H1 (cell line): ENCODE results near the gene DISP3.

ENCODE experiments used
- CREB1 ChIP-seq: IDR thresholded peaks from 2 replicates; pipeline ENCODE4 v1.6.1; 2012; ENCODE audit warnings: inconsistent platforms
- MAFK ChIP-seq: IDR thresholded peaks from 2 replicates; pipeline ENCODE4 v1.6.1; 2012; ENCODE audit warnings: low read depth, mild to moderate bottlenecking, improper control_type of control experiment, low read length
- NRF1 ChIP-seq: IDR thresholded peaks from 2 replicates; pipeline ENCODE4 v1.6.1; 2011; ENCODE audit warnings: mild to moderate bottlenecking, low read depth, low read length, improper control_type of control experiment
- POLR2A ChIP-seq, 2 experiments: IDR thresholded peaks; 1 replicate in 1 of 2; 2 replicates in 1 of 2; pipeline ENCODE4 v1.6.1; 2011; ENCODE audit warnings: low read depth in 2 of 2, low read length in 2 of 2, mild to moderate bottlenecking in 2 of 2; ENCODE audit errors: control extremely low read depth in 1 of 2
- POLR2AphosphoS5 ChIP-seq: IDR thresholded peaks from 2 replicates; pipeline ENCODE4 v1.6.1; 2011; ENCODE audit warnings: low read depth, low read length
- RAD21 ChIP-seq, 2 experiments: IDR thresholded peaks in 1 of 2; conservative IDR thresholded peaks in 1 of 2; 2 replicates each; pipeline ENCODE4 v1.6.1; 2011; ENCODE audit warnings: low read depth in 2 of 2, low read length in 2 of 2, improper control_type of control experiment in 1 of 2, inconsistent platforms in 1 of 2, mild to moderate bottlenecking in 1 of 2, moderate library complexity in 1 of 2
- RFX5 ChIP-seq: IDR thresholded peaks from 2 replicates; pipeline ENCODE4 v1.6.1; 2011; ENCODE audit warnings: low read depth, low read length, improper control_type of control experiment, borderline replicate concordance
- SIN3A ChIP-seq, 2 experiments: IDR thresholded peaks in 1 of 2; conservative IDR thresholded peaks in 1 of 2; 2 replicates each; pipeline ENCODE4 v1.6.1; 2011 to 2012; ENCODE audit warnings: low read length in 2 of 2, improper control_type of control experiment in 1 of 2, low read depth in 1 of 2, mild to moderate bottlenecking in 1 of 2
- SIX5 ChIP-seq: IDR thresholded peaks from 2 replicates; pipeline ENCODE4 v1.6.1; 2011; ENCODE audit warnings: mild to moderate bottlenecking, low read depth, low read length
- SRF ChIP-seq: IDR thresholded peaks from 2 replicates; pipeline ENCODE4 v1.6.1; 2011; ENCODE audit warnings: mild to moderate bottlenecking, low read depth, low read length, moderate library complexity
- TEAD4 ChIP-seq: IDR thresholded peaks from 2 replicates; pipeline ENCODE4 v1.6.1; 2012; ENCODE audit warnings: low read depth, low read length, inconsistent platforms, mixed read lengths
- TF ChIP-seq, protein P1 (sequence below), 3 experiments: IDR thresholded peaks; 1 replicate in 2 of 3; 2 replicates in 1 of 3; pipeline versions ENCODE4 v1.5.1 to v1.6.1; 2011; ENCODE audit warnings: low read length in 3 of 3, mild to moderate bottlenecking in 3 of 3, inconsistent platforms in 2 of 3, low read depth in 1 of 3, moderate library complexity in 1 of 3; ENCODE audit not compliant: insufficient read depth in 1 of 3; ENCODE audit errors: control extremely low read depth in 1 of 3
- TF ChIP-seq, protein P2 (sequence below): IDR thresholded peaks from 2 replicates; pipeline ENCODE4 v1.6.1; 2012; ENCODE audit warnings: inconsistent platforms
- TF ChIP-seq, protein P3 (sequence below): IDR thresholded peaks from 2 replicates; pipeline ENCODE4 v1.6.1; 2012; ENCODE audit warnings: low read length, inconsistent platforms

- no peak for TF ChIP-seq SRF
- TF ChIP-seq, protein P1, sequence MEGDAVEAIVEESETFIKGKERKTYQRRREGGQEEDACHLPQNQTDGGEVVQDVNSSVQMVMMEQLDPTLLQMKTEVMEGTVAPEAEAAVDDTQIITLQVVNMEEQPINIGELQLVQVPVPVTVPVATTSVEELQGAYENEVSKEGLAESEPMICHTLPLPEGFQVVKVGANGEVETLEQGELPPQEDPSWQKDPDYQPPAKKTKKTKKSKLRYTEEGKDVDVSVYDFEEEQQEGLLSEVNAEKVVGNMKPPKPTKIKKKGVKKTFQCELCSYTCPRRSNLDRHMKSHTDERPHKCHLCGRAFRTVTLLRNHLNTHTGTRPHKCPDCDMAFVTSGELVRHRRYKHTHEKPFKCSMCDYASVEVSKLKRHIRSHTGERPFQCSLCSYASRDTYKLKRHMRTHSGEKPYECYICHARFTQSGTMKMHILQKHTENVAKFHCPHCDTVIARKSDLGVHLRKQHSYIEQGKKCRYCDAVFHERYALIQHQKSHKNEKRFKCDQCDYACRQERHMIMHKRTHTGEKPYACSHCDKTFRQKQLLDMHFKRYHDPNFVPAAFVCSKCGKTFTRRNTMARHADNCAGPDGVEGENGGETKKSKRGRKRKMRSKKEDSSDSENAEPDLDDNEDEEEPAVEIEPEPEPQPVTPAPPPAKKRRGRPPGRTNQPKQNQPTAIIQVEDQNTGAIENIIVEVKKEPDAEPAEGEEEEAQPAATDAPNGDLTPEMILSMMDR (IDR thresholded peaks at IDR 0.05; ENCODE audit: control extremely low read depth in 1 of 3, insufficient read depth in 1 of 3, low read depth in 1 of 3, low read length in 3 of 3): no peak
- TF ChIP-seq SIX5: no peak
- TF ChIP-seq, protein P2, sequence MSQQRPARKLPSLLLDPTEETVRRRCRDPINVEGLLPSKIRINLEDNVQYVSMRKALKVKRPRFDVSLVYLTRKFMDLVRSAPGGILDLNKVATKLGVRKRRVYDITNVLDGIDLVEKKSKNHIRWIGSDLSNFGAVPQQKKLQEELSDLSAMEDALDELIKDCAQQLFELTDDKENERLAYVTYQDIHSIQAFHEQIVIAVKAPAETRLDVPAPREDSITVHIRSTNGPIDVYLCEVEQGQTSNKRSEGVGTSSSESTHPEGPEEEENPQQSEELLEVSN: no peak
- TF ChIP-seq, protein P3, sequence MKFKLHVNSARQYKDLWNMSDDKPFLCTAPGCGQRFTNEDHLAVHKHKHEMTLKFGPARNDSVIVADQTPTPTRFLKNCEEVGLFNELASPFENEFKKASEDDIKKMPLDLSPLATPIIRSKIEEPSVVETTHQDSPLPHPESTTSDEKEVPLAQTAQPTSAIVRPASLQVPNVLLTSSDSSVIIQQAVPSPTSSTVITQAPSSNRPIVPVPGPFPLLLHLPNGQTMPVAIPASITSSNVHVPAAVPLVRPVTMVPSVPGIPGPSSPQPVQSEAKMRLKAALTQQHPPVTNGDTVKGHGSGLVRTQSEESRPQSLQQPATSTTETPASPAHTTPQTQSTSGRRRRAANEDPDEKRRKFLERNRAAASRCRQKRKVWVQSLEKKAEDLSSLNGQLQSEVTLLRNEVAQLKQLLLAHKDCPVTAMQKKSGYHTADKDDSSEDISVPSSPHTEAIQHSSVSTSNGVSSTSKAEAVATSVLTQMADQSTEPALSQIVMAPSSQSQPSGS: no peak
- no peak for TF ChIP-seq SIN3A (conservative IDR thresholded peaks at IDR 0.05 in 1 of 2, IDR thresholded peaks at IDR 0.05 in 1 of 2; ENCODE audit: low read depth in 1 of 2, low read length in 2 of 2)
- no peak for TF ChIP-seq POLR2A (IDR thresholded peaks at IDR 0.05; ENCODE audit: control extremely low read depth in 1 of 2, low read depth in 2 of 2, low read length in 2 of 2)
- no peak for TF ChIP-seq RFX5
- TF ChIP-seq CREB1: no peak
- TF ChIP-seq MAFK: no peak
- TF ChIP-seq NRF1: no peak
- no peak for TF ChIP-seq POLR2AphosphoS5
- TF ChIP-seq RAD21 (IDR thresholded peaks at IDR 0.05 in 1 of 2, conservative IDR thresholded peaks at IDR 0.05 in 1 of 2; ENCODE audit: low read depth in 2 of 2, low read length in 2 of 2): no peak
- TF ChIP-seq TEAD4: no peak
Observed at GRCh38 chr1:11448373-11449099, 30.4 kb upstream of the DISP3 start.
